CD4-positive, alpha-beta T cell treated with Interleukin-2 at 100 ng/mL for 4 hours (primary cell): Measurements from ENCODE around the gene BCAS1.
"Not testable (repeated sequence)": the region's sequence is repeated elsewhere in the genome, so short reads cannot be mapped to it uniquely, and the experiment has no call there.

ENCODE experiments used
- DNase-seq: peaks from one replicate; pipeline ENCODE4 v3.0.0-alpha.2; 2020; ENCODE audit warnings: low spot score

BCAS1 gene

DNA sequence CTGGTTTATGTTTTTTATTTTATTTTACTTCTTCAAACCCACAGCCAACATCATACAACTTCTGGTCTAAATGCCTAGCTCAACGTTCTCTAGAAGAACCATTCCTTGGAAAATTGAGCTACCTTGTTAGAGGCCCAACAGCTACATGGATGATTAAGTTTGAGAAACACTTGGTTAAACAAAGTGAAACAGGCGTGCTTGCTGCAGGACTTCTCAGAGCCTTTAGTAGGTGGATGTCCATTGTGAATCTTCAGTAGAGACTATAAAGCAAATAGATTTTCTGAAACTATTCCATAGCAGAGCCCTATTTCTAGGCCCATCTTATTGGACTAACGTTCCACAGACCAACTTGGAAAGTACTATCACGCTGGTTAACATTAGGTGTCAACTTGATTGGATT is 51.3 kb downstream of the BCAS1 start:
- no peak for DNase-seq

GRCh38 chr20:54017846-54018245 is 52.5 kb downstream of the BCAS1 start:
- DNase-seq, result no peak

- no peak for DNase-seq
These were observed 54.9 kb downstream of the BCAS1 start for GRCh38 chr20:54015496-54015895.

DNA sequence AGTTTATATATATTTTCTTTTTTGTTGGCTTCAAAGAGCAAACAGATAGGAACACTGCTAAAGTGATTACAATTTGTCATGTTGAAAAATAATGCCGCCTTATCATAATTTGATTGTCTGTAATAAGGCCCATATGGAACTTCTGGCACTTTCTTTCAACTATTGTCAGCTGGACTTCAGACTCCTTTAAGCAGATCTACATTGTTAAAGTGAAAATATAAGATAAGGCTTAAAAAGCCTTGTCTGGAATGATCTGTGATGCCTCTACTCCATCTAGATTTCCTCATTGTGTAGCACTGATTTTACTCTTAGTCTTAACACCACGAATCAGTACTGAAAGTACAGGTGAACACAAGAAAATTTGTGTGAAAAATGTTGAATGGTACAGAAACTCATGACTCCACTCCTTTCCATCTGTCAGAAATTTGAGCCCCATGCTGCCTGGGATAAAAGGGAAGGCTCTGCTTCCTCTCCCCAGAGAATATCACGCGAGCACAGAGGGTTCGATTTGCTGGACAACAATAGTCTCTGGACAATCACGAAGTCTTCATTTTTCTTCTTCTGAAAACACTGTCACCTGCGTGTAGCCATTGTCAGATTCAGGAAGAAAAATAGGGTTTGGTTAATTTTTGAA is 56.0 kb downstream of the BCAS1 start:
- no peak for DNase-seq

DNA sequence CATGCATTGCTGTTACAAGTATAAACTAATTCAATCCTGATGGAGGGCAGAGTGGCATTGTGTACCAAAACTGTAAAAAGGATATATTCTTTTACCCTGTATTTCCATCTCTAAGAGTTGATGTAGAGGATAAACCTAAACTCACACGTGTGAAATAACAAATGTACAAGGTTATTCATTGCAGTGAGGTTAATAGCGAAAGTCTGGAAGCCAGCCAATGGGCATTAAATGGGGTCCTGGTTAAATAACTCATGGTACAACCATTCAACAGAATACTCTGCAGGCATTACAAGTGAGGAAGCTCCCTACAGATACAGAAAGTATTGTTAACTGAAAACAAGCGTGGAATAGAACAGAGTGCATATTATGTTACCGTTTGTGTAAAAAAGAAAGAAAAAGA is 56.9 kb downstream of the BCAS1 start:
- DNase-seq, result no peak

- no peak for DNase-seq
These were observed 59.0 kb downstream of the BCAS1 start for GRCh38 chr20:54011346-54011745.

- DNase-seq, result not testable (repeated sequence)
These were observed 64.2 kb downstream of the BCAS1 start for GRCh38 chr20:54006216-54006615.

DNA sequence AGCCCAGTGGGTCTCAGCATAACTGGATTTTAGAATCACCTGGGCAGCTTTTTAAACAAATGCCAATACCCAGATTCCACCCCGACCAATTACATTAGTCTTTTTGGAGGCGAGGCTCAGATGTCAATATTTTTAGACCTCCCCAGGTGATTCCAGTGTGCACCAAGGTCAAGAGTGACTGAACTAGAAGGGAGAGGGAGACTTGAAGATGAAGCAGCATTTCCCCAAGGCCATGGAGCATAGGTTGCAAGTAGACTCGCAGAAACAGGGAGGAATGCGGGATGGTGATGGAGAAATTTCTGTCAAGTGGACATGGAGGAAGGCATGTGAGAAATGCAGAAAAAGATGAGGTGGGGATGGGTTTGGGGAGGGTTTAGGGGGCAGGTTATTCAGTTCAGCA is 64.9 kb downstream of the BCAS1 start:
- DNase-seq, result no peak

DNA sequence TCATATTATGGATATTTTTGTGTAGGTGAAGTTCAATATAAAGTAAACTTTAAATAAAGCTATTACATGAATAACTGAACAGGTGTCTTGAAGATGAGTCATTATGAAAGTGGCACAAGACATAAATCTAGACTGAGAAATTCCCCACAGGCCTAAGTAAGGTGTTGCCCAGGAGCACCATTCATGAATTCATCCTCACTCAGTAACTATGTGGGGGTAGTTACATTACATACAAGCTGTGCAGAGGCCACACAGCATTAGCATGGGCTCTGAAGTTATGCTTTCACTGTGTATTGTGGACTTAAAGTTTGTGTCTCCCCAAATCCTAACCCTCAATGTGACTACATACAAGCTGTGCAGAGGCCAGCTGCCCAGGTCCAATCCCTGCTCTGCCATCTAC is 65.9 kb downstream of the BCAS1 start:
- no peak for DNase-seq

GRCh38 chr20:54002741-54003140 is 67.7 kb downstream of the BCAS1 start:
- no peak for DNase-seq

GRCh38 chr20:54002056-54002575 is 68.3 kb downstream of the BCAS1 start:
- DNase-seq, result no peak

DNA sequence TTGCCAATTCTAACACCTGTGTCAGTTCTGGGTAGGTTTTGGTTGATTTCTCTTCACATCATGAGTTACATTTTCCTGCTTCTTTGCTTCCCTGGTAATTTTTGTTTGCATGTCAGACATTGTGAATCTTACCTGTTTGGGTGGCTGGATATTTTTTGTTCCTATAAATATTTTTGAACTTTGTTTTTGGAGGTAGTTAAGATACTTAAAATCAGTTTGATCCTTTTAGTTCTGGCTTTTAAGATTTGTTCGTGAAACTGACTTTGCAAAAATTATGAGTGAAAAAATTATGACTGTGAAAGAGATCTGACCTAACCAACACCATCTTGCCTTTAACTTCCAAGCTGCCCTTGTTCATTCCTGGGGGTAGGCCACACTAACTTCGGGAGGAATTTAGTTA is 69.5 kb downstream of the BCAS1 start:
- no peak for DNase-seq

DNA sequence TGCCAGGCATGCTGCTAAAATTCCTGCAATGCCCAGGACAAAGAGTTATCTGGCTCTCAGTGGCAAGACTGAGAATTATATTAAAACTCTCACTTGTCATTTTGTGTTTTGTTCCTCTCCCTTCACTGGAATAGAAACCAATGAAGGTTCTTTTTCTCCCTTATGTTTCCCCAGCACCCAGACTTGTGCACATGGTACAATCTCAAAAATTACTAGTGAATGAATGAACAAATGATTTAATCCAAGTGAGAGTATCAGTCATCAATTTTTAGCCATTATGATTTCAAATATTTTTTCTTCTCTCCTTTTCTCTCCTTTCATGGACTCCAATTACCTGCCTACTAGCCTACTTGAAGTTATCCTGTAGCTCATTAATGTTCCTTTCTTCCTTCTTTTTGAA is 70.1 kb downstream of the BCAS1 start:
- no peak for DNase-seq

DNA sequence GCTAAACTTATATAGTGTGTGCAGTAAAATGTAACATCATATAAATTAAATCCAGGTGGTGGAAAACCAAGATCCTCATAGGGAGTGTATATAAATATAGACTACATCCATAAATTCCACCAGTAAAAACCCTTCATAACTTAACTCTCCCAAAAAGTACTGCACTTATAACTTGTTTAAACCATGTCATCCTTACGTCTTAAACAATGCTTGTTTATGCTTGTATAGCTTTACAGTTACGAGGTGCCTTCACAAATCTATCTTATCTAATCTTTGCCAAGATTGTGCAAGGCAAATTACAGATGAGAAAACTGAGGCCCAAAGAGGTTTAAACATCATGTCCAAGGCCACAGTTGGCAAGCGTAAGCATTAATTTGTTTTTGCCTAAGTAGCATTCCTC is 71.3 kb downstream of the BCAS1 start:
- DNase-seq, result no peak

DNA sequence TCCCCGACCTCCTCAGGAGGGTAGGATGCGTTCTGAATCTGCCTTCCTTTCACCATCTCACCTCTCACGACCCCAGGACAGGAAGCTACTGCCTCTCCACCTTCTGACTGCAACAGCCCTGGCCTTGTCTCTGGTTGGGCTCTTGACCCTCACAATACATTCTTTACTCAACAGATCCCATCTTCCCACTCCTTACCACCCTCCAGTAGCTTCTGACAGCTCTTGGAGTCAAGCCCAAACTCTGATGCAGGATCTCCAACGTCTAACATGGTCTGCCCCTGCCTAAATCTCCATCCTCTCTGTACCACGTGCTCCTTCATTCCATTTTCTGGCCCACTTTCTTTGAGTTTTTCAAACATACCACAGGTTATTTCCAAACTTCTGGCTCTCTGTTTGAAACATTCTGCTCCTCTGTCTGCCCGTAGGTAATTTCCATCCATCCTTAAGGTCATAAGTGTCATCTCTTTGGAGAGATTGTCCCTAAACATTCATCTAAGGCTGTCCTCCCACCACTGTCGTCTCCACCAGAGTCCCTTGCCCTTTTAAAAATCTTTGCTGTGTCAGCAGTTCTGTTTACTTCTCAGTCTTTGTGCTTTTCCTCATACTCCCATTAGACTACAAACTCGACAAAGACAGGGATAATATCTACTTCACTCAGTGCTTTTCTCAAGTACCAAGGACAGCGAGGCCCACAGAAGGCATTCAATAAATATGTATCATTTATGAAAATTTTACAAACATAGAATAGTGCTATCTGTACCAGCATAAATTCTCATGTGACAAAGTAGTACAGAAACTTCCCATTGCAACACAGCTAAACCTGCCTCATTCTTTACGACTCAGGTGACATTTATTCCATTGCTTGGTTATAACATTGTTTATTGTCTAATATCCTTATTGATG is 73.6 kb downstream of the BCAS1 start:
- no peak for DNase-seq

DNA sequence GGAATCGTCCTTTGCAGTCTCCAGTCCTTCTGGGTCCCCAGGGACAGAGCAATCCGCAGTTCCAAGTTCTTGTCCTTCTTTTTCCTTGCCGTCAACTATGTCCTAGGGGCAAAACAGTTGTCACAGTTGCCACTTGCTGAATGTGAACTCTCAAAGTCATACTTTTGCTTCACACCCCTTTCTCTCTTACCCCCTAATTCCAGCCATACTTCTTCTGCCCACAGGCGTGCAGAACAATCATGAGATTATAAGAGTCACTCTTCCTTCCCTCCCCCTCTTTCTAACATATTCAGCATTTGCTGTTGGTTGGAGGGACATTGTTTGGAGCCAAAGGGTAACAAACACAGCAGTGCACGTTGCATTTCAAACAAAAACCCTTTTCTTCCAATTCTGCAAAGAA is 74.4 kb downstream of the BCAS1 start:
- DNase-seq, result no peak

DNA sequence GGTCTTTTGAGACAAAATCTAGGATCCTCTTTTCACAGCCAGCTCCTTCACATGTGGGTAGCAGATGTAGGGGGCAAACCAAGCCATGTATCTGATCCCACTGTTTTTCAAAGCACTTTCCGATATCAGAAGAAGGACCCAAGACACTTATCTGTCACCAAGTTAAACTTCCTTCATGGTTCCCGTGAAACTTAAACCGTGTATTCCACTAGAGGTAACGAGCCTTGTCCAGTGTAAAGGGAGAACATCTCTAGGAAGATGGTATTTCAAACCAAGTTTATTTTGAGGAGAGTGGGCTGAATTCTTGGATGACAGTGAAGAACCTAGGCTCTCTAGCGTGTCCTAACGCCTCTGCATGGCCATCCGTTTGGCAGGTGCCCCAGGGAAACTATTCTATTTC is 76.3 kb downstream of the BCAS1 start:
- DNase-seq, result no peak

GRCh38 chr20:53993310-53993709 is 77.1 kb downstream of the BCAS1 start:
- DNase-seq, result no peak

DNA sequence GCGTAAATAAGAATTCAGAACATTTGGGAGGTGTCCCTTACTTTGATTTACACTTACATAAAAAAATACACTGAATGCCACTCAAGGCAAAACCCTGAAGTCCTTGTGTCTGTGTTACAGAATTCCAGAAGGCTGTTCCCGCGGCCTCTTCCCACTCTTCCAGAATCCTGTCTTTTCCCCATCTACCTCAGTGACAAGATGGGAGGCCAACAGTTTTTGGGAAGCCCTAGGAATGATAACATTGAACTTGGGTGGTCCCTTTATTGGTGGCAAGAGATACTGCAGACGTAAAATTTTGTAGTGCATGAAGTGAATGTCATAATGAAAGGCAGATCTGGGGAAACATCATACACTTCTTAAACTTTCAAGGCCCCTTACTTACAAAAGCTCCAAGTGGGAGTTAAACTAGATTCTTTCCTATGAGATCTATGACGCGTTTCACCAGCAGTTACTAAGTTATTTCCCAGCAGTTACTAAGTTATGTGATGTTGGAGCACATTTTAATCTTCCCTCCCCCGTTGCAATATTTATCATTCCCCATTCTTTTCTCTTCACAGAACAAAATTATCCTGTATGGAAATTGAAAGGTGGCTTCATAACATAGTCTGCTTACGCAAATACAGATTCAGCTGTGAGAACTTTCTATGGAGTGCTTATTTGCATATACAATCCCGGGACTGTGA is 79.5 kb downstream of the BCAS1 start:
- DNase-seq, result no peak

- no peak for DNase-seq
These were observed 80.4 kb downstream of the BCAS1 start for GRCh38 chr20:53990003-53990402.

- no peak for DNase-seq
These were observed 81.0 kb downstream of the BCAS1 start for GRCh38 chr20:53989401-53989800.

DNA sequence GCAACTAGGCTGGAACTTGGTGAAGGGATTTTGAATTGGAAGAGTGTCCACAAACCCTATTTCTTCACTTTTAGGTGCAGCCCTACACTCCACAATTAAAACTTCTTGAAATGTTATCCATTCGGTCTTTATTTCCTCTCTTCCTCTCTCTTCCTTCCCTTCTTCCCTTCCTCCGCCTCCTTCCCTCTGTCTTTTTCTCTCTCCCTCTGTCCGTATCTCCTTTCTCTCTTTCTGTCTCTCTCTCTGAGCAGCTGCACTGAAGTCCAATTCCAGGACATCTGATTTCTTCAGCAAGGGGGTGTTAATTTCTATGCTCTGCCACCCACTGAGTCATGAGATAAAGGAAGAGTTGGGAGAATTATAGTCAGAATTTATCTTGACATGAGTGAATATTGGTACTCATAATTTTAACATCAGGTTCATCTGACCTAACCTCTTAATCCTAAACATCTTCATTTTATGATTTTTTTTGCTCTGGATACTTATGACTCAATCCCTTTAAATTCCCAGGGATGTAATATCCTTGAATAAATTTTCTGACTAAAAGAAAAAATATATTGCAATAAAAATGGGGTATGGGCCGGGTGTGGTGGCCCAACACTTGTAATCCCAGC is 84.2 kb downstream of the BCAS1 start:
- no peak for DNase-seq

DNA sequence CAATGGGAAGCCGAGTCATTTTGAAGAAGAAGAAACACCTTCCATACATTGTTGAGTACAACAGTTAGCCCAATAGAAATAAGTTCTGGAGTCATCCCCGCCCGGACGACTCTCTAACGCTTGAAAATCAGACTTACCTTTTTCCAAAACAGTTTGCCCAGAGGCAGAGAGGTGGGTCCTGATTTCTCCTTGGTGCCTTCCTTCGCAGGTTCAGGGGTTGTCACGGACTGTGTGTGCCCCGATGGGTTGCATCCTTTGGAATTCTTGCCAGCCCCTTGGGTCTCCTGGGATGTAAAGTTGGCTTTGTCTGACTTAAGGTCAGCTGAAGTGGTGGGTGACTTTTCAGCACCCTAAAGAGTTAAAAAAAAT is 85.3 kb downstream of the BCAS1 start:
- DNase-seq, result no peak
